ENCODE data around the gene ZNF516.

- TF ChIP-seq GABPA (IDR thresholded peaks at IDR 0.05; ENCODE audit: low read depth, low read length) (0 out of 2 replicates have a peak, but pooled peaks have one; percentile 12), GABPA (CRISPR knock-in tag; IDR thresholded peaks at IDR 0.05; ENCODE audit: low read depth) (peak; percentile 78), EED (CRISPR knock-in tag; IDR thresholded peaks at IDR 0.05) (no peak), TBP (CRISPR knock-in tag; IDR thresholded peaks at IDR 0.05) (no peak), MEF2D (CRISPR knock-in tag; IDR thresholded peaks at IDR 0.05) (no peak), CEBPB (IDR thresholded peaks at IDR 0.05; ENCODE audit: borderline replicate concordance, low read depth, low read length) (no peak), POLR2A (IDR thresholded peaks at IDR 0.05; ENCODE audit: insufficient read depth in 1 of 2, low read depth in 2 of 2, low read length in 2 of 2) (peak; percentile 39 to 70; a peak in 3 of 4 replicates), NBN (conservative IDR thresholded peaks at IDR 0.05) (no peak), POLR2AphosphoS5 (IDR thresholded peaks at IDR 0.05; ENCODE audit: low read depth, low read length) (peak; percentile 73), TAF1 (CRISPR knock-in tag; IDR thresholded peaks at IDR 0.05) (peak; percentile 63)
- TF ChIP-seq, protein P1, sequence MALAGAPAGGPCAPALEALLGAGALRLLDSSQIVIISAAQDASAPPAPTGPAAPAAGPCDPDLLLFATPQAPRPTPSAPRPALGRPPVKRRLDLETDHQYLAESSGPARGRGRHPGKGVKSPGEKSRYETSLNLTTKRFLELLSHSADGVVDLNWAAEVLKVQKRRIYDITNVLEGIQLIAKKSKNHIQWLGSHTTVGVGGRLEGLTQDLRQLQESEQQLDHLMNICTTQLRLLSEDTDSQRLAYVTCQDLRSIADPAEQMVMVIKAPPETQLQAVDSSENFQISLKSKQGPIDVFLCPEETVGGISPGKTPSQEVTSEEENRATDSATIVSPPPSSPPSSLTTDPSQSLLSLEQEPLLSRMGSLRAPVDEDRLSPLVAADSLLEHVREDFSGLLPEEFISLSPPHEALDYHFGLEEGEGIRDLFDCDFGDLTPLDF (CRISPR knock-in tag; IDR thresholded peaks at IDR 0.05): no peak
- TF ChIP-seq, protein P2, sequence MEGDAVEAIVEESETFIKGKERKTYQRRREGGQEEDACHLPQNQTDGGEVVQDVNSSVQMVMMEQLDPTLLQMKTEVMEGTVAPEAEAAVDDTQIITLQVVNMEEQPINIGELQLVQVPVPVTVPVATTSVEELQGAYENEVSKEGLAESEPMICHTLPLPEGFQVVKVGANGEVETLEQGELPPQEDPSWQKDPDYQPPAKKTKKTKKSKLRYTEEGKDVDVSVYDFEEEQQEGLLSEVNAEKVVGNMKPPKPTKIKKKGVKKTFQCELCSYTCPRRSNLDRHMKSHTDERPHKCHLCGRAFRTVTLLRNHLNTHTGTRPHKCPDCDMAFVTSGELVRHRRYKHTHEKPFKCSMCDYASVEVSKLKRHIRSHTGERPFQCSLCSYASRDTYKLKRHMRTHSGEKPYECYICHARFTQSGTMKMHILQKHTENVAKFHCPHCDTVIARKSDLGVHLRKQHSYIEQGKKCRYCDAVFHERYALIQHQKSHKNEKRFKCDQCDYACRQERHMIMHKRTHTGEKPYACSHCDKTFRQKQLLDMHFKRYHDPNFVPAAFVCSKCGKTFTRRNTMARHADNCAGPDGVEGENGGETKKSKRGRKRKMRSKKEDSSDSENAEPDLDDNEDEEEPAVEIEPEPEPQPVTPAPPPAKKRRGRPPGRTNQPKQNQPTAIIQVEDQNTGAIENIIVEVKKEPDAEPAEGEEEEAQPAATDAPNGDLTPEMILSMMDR (CRISPR knock-in tag; IDR thresholded peaks at IDR 0.05): no peak
Observed at GRCh38 chr18:76492669-76493212, 2.3 kb downstream of the ZNF516 start.
